ENCODE measurements around the gene MRPS18C.

- no peak for TF ChIP-seq TEAD4 (IDR thresholded peaks at IDR 0.05; ENCODE audit: borderline replicate concordance, insufficient read depth)
- TF ChIP-seq CTCF (IDR thresholded peaks at IDR 0.05): no peak
- TF ChIP-seq RFX5 (IDR thresholded peaks at IDR 0.05; ENCODE audit: low read length): no peak
- no peak for TF ChIP-seq MXI1 (IDR thresholded peaks at IDR 0.05; ENCODE audit: low read depth, low read length)
- TF ChIP-seq GABPA (IDR thresholded peaks at IDR 0.05; ENCODE audit: low read depth): no peak
- no peak for TF ChIP-seq MAX (IDR thresholded peaks at IDR 0.05; ENCODE audit: low read depth)
- no peak for TF ChIP-seq SMC3 (IDR thresholded peaks at IDR 0.05; ENCODE audit: low read depth, low read length)
- no peak for TF ChIP-seq EZH2phosphoT487 (IDR thresholded peaks at IDR 0.05; ENCODE audit: borderline replicate concordance, low read depth)
- no peak for TF ChIP-seq POLR2AphosphoS5 (IDR thresholded peaks at IDR 0.05; ENCODE audit: low read depth, low read length)
- TF ChIP-seq RCOR1 (IDR thresholded peaks at IDR 0.05; ENCODE audit: low read length): no peak
- no peak for TF ChIP-seq NFIC (IDR thresholded peaks at IDR 0.05; ENCODE audit: borderline replicate concordance)
- no peak for TF ChIP-seq TAF1 (IDR thresholded peaks at IDR 0.05; ENCODE audit: borderline replicate concordance, low read depth, low read length)
- TF ChIP-seq YY1 (IDR thresholded peaks at IDR 0.05; ENCODE audit: low read depth): no peak
- no peak for TF ChIP-seq MEF2A (IDR thresholded peaks at IDR 0.05; ENCODE audit: borderline replicate concordance, low read depth)
Observed at GRCh38 chr4:83473966-83474365, 18.1 kb downstream of the MRPS18C start.

Measured in SK-N-SH (cell line).